Fibroblast of the aortic adventitia (primary cell): ENCODE measurements around the gene EEFSEC. TPM values are rescaled to one million over a fixed set of nuclear protein-coding genes. Genes with fewer than 3 reads are reported as not detected.

ENCODE experiments used
- DNase-seq: peaks from one replicate; pipeline ENCODE4 v3.0.0-alpha.2; 2010; ENCODE audit warnings: low read depth
- H3K4me3 ChIP-seq: 2 replicates; pipeline ENCODE4 v1.5.1; 2011; ENCODE audit warnings: low read depth, mild to moderate bottlenecking, control low read depth, low read length, moderate library complexity
- CTCF ChIP-seq: IDR thresholded peaks from 2 replicates; pipeline ENCODE4 v1.5.1; 2011; ENCODE audit warnings: mild to moderate bottlenecking, low read length, control low read depth, inconsistent platforms; ENCODE audit not compliant: insufficient read depth
- total RNA-seq: library from RNA; depleted of rRNA; stranded (reverse); fragments of >200 nt; gene quantifications from 2 replicates; pipeline ENCODE4 v1.2.3, GENCODE V29; 2012; ENCODE audit warnings: low replicate concordance

Gene EEFSEC
- total RNA-seq, 1 donor = 8.1 TPM

GRCh38 chr3:128378631-128379347 is 225.5 kb downstream of the EEFSEC start:
- no peak overlapping the region for H3K4me3 ChIP-seq
- DNase-seq = peak; percentile 48
- TF ChIP-seq CTCF = no peak

GRCh38 chr3:128379367-128380160 is 226.3 kb downstream of the EEFSEC start:
- TF ChIP-seq CTCF = no peak
- DNase-seq = no peak

GRCh38 chr3:128380295-128380694 is 227.0 kb downstream of the EEFSEC start:
- no peak for DNase-seq
- no peak overlapping the region for H3K4me3 ChIP-seq
- TF ChIP-seq CTCF = no peak

More at GRCh38 chr3:128379367-128380160, 226.3 kb downstream of the EEFSEC start:
- no peak overlapping the region for H3K4me3 ChIP-seq

GRCh38 chr3:128380719-128381118 is 227.4 kb downstream of the EEFSEC start:
- no peak for TF ChIP-seq CTCF
- no peak overlapping the region for H3K4me3 ChIP-seq
- no peak for DNase-seq

GRCh38 chr3:128381609-128382008 is 228.3 kb downstream of the EEFSEC start:
- no peak for DNase-seq
- H3K4me3 ChIP-seq = no peak overlapping the region
- no peak for TF ChIP-seq CTCF

GRCh38 chr3:128382221-128382807 is 229.0 kb downstream of the EEFSEC start:
- TF ChIP-seq CTCF = no peak
- no peak overlapping the region for H3K4me3 ChIP-seq
- no peak for DNase-seq
